ENCODE data around the gene ZNF532.
"Not testable (repeated sequence)": the region's sequence is repeated elsewhere in the genome, so short reads cannot be mapped to it uniquely, and the experiment has no call there.

ZNF532 gene

DNA sequence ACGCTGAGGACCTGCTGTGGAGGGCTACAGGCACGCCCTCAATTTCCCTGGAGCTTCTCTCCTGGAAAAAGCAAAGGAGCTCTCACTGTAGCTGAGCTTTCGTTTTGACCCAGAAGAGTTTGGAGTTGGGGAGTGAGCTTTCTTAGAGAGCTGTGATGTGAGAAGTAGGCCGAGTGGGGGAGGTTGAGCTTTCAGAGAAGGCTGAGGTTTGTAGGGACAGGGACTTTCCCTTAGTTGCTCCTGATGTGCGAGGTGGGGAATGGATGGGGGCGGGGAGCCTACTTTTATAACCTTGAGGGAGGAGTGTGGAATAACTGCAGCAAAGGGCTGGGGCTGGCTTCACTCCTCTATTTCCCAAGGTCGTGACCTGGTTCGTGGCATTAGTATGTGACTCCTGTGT, 47.1 kb downstream of the ZNF532 start:
- no peak for DNase-seq (ENCODE audit: low read depth)
- TF ChIP-seq, protein P1, sequence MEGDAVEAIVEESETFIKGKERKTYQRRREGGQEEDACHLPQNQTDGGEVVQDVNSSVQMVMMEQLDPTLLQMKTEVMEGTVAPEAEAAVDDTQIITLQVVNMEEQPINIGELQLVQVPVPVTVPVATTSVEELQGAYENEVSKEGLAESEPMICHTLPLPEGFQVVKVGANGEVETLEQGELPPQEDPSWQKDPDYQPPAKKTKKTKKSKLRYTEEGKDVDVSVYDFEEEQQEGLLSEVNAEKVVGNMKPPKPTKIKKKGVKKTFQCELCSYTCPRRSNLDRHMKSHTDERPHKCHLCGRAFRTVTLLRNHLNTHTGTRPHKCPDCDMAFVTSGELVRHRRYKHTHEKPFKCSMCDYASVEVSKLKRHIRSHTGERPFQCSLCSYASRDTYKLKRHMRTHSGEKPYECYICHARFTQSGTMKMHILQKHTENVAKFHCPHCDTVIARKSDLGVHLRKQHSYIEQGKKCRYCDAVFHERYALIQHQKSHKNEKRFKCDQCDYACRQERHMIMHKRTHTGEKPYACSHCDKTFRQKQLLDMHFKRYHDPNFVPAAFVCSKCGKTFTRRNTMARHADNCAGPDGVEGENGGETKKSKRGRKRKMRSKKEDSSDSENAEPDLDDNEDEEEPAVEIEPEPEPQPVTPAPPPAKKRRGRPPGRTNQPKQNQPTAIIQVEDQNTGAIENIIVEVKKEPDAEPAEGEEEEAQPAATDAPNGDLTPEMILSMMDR (IDR thresholded peaks at IDR 0.05; ENCODE audit: control insufficient read depth, insufficient read depth, low read depth, low read length, missing control alignments) = no peak
- no peak overlapping the region for H3K4me3 ChIP-seq (ENCODE audit: control insufficient read depth, low read depth, low read length)

DNA sequence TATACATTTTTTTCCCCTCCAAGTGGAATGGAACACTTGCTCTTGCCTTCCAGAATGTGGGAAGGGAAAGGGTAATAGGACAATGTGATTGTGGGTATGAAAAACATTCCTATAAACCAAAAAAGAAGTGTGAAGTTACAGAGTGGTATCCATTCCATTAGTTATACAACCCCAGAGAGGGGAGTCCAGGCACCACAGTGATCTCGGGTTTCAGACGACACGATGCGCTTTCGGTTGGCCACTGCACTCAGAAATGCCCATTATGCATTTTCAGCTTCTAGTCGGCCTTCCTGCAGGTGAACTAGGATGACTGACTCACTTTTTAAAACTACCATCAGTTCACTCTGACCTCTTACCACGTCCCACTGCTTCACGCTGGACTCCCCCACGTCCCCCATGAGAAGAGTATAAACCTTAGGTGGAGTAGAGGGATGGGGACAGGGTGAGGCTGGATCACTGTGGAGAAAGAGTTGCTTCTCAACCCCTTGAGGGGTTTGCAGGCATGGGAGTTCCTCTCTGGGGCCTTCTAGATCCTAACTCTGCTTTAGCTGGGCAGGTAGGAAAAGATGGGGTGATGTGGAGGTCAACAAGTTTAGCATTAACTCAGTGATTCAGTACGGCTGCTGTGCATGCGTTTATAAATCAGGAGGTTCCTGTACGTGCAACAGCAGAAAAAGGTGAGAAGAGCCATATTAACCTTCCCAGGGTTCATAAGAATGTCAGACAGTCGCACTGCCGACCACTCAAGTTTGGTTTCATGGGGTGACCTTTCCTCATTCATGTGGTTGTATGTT, 50.5 kb downstream of the ZNF532 start:
- no peak overlapping the region for H3K4me3 ChIP-seq (ENCODE audit: control insufficient read depth, low read depth, low read length)
- TF ChIP-seq, protein P1 (IDR thresholded peaks at IDR 0.05; ENCODE audit: control insufficient read depth, insufficient read depth, low read depth, low read length, missing control alignments) = no peak
- DNase-seq (ENCODE audit: low read depth) = no peak

DNA sequence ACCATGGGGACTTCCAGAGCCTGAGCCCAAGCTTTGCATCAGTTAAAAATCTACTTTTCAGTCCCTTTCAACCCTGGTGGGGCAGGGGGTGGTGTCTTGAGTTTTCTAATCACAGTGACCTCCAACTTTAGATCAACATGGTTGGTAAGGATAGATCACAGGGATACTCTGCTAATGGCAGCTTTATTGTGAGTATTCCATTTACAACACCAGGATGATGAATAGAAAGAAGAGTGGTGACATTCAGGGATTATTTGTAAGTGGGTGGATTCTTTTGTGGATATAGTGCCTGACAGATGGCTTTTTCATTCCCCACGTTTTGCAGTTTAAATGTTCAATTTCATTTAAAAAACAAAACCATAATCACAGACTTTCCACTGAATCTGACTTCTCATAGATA, 51.3 kb downstream of the ZNF532 start:
- no peak overlapping the region for H3K4me3 ChIP-seq (ENCODE audit: control insufficient read depth, low read depth, low read length)
- DNase-seq (ENCODE audit: low read depth) = no peak
- TF ChIP-seq, protein P1 (IDR thresholded peaks at IDR 0.05; ENCODE audit: control insufficient read depth, insufficient read depth, low read depth, low read length, missing control alignments) = no peak

DNA sequence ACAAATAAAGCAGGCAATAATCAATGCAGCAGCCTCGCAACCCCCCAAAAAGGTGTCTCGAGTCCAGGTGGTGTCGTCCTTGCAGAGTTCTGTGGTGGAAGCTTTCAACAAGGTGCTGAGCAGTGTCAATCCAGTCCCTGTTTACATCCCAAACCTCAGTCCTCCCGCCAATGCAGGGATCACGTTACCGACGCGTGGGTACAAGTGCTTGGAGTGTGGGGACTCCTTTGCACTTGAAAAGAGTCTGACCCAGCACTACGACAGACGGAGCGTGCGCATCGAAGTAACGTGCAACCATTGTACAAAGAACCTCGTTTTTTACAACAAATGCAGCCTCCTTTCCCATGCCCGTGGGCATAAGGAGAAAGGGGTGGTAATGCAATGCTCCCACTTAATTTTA, 55.3 kb downstream of the ZNF532 start:
- DNase-seq (ENCODE audit: low read depth); H3K4me3 ChIP-seq (ENCODE audit: control insufficient read depth, low read depth, low read length): not testable (repeated sequence)

DNA sequence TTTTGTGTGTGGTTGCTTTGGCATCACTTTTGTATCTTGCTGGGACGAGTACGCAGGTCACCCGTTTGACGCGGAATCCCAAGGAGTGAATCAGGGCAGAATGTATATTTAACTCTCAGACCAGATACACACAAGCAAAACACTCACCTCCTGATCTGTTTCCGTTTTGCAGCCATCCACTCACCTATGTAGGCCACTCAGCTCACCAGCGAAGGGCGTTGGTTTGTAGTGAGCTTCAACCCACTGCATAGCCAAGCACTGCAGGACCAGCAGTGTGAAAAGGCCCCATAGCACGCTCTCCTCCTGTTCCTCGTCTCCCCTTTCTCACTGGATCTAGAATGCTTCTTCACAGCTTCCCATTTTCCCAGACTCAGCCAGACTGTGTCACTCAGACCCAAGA, 58.3 kb downstream of the ZNF532 start:
- DNase-seq (ENCODE audit: low read depth) = no peak
- H3K4me3 ChIP-seq (ENCODE audit: control insufficient read depth, low read depth, low read length) = no peak overlapping the region
- TF ChIP-seq, protein P1 (IDR thresholded peaks at IDR 0.05; ENCODE audit: control insufficient read depth, insufficient read depth, low read depth, low read length, missing control alignments) = no peak

DNA sequence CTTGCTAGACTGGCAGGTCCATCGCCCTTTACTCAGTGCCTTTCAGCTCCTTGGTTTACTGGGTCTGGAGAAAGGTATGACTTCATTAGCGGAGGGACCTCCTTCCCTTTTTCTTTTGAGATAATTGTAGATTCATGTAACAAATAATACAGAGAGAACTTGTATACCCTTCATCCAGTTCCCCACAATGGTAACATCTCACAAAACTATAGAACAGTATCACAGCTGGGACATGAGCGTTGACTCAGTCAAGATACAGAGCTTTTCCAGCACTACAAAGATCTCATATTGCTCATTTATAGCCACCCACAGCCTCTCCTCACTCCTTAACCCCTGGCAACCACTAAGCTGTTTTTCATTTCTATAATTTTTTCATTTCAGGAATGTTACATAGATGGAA, 59.8 kb downstream of the ZNF532 start:
- TF ChIP-seq, protein P1 (IDR thresholded peaks at IDR 0.05; ENCODE audit: control insufficient read depth, insufficient read depth, low read depth, low read length, missing control alignments) = no peak
- H3K4me3 ChIP-seq (ENCODE audit: control insufficient read depth, low read depth, low read length) = no peak overlapping the region
- DNase-seq (ENCODE audit: low read depth) = no peak

DNA sequence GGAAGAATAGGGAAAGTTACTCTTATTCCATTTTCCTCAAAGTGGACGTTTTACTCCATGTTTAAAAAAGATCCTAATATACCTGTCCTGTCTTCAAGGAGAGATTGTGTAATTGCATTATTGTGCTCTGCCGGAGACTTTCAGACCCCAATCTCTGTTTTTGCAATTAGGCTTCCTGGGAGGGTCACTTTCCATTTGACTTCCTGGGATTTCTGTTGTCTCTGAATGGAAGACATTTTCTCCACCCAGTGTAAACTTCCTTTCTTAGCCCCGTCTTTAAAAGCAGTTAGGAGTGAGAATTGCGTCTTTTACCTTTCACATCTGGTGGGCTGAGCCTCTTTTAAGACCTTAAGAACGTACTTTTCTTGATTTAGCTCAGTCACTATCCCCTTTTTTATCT, 63.0 kb downstream of the ZNF532 start:
- DNase-seq (ENCODE audit: low read depth) = no peak
- TF ChIP-seq, protein P1 (IDR thresholded peaks at IDR 0.05; ENCODE audit: control insufficient read depth, insufficient read depth, low read depth, low read length, missing control alignments) = no peak
- no peak overlapping the region for H3K4me3 ChIP-seq (ENCODE audit: control insufficient read depth, low read depth, low read length)

Measured in AG09309 (cell line).